Measurements from ENCODE around the gene MMP24.

MMP24 gene

DNA sequence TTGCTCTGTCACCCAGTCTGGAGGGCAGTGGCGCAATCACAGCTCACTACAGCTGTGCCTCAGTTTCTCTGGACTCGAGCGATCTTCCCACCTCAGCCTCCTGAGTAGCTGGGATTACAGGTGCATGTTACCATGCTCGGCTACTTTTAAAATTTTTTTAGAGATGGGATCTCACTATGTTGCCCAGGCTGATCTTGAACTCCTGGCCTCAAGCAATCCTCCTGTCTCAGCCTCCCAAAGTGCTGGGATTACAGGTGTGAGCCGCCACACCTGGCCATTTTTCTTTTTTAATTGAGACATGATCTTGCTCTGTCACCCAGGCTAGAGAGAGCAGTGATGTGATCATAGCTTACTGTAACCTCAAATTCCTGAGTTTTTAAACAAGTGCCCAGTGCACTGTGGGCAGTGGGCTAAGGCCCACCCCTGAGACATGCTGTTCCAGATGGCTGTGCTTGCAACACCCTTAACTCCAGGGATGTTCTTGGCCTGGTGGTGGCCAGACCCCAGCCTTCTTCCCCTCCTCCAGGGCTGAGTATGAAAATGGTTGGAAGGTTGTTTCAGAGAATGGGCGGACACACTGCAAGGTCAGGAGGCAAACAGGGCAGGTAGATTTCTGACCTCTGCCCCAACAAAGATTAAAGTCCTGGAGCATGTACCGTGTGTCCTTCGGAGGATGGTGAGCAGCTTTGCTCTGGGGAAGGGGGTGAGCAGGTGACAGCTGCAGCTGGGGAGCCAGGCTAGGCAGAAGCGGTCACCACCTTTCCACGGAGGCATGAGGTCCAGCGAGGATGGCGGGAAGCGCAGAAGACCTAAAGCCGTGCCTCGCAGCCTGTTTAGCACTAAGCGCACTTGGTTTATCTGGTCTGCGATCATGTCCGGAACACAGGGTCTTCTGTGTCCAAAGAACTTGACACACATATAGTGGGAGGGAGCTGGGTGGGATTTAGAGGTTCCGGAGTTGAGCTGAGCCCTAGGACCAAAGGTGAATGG is 67.1 kb downstream of the MMP24 start:
- no peak for DNase-seq (ENCODE audit: low read depth in 2 of 2)

DNA sequence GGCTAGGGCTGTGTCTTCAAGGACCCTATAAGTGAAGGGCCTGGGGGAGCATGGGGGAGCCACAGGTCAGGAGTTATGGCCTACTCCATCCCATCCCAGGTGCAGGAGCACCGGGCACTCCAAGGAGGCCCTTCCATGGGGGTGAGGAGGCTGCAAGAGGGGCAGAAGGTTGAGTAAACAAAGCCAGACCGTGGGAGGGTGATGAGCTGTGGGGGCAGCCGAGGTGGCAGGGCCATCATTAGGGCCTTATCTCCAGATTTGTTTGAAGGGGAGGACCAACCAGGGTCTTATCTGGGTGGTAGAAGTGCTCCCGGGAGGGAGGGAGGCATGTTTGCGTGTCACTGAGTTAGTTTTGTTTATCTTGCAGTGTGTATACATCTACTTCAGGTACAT is 67.8 kb downstream of the MMP24 start:
- DNase-seq (ENCODE audit: low read depth in 2 of 2), result no peak

DNA sequence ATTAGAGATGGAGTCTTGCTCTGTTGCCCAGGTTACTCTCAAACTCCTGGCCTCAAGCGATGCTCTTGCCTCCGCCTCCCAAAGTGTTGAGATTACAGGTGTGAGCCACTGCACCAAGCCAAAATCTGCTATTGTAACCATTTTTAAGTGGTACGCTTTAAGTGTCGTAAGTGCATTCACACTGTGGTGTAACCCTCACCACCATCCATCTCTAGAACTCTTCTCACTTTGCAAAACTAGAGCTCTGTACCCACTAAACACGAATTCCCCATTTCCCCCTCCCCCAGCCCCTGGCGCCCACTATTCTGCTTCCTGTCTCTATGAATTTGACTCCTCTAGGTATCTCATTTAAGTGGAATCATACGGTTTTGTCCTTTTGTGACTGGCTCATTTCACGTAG is 68.6 kb downstream of the MMP24 start:
- DNase-seq (ENCODE audit: low read depth in 2 of 2), result no peak

DNA sequence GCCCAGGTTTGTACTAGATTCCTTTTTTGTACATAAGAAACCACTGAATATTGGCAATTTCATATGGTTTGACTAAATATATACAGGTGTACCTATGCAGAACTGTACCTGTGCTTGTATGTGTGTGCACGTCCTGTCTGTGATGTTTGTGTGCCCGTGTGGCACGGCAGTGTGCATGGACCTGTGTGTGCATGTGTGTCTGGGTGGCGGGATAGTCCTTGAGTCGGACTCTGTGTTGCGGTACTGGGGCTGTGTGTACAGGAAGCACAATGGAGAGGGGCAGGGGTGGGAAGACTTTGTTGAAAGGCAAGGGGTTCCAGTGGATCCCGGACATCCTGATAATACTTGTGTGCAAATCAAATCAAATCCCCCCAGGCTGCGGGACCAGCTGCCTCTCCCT is 69.2 kb downstream of the MMP24 start:
- DNase-seq (ENCODE audit: low read depth in 2 of 2), result no peak

DNA sequence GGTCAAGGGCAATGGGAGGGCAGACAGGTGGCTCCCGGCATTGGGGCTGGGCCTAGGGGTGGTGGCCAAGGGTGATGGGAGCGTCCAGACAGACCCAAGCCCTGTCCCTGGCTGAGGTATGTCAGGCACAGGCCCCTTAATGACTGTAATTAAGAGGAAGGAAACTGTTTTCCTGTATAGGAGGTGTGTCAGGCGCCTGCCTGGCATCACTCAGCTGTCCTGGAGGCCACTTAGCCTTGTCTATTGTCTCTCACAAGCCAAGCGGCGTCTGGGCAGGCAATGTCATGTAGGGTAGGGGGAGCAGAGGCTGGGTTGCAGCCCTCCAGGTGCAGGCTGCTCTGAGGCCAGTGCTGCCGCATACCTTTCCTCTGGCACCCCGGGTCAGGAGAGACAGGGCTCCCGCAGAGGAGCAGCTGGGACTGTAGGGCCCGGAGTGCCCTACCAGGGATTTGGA is 69.6 kb downstream of the MMP24 start:
- no peak for DNase-seq (ENCODE audit: low read depth in 2 of 2)

DNA sequence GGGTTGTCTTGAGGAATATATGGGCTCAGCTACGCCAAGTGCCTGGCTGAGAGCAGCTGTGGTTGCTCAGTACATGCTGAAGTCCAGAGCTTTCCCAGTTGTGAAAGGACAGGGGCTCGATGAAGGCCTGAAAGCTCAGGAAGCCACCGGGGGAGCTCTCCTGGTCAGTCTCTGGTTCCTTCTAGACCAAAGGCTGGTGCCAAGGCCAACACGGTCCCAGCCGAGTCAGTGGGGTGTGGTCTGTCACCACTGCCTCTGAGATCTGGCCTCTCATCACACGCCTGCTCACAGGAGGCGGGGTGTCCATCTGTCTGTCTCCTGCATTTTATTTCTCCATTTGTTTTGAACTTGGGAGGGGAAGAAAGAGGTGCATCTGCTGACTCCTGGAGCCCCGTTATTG is 70.7 kb downstream of the MMP24 start:
- DNase-seq (ENCODE audit: low read depth in 2 of 2), result no peak

DNA sequence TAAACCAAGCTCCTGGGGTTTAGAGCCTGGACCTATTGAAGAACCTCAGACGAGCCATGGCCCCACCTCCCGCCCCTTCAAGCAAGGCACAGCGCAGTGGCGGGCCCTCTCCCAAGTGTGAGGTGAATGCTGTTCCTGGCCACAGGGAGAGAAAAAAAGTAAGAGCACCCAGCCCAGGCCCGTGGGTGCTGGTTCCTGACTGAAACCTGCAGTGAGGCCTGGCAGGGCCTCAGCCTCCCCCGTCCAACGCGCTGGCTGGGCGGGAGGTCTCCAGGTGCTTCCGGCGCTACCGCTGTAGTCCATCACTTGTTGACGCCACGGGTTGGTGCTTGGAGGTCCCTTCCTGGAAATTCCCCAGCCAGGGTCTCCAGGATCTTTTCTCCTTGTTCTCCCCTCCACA is 71.2 kb downstream of the MMP24 start:
- no peak for DNase-seq (ENCODE audit: low read depth in 2 of 2)

DNA sequence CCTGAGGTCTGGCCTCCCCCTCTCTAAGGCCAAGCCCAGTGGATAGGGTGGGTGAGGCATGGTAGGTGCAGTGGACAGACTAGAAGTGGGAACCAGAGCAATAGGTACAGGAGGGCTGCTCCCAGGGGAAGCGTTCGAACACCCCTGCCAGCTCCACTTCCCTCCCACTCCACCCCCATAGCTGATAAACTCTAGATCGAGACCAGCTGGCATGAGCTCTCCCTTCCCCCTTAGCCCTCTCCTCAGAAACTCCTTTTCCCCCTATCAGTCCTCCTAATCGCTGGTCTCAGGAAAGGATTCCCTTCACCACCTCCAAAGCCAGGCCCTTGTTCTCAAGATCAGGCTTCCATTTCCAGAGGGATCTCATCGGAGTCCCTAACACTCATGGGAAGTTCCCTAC is 71.8 kb downstream of the MMP24 start:
- DNase-seq (ENCODE audit: low read depth in 2 of 2), result no peak

DNA sequence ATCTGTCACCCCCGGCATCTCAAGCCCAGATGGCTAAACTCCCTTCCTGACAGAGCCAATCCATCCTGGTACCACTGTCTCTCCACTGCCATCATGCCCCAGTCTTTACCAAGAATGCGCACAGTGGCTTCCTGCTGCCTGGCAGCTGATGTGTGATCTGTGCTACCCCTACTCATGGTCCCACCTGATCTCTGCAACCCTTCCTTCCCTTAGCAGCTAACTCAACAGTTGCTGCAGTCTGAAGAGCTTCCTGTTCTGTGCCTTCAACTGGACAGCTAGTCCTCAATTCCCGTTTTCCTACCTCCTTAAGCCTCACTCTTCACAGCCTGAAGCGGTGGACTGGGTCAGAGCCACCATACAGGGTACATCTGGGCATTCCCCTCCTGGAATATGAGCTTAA is 73.3 kb downstream of the MMP24 start:
- DNase-seq (ENCODE audit: low read depth in 2 of 2), result no peak

DNA sequence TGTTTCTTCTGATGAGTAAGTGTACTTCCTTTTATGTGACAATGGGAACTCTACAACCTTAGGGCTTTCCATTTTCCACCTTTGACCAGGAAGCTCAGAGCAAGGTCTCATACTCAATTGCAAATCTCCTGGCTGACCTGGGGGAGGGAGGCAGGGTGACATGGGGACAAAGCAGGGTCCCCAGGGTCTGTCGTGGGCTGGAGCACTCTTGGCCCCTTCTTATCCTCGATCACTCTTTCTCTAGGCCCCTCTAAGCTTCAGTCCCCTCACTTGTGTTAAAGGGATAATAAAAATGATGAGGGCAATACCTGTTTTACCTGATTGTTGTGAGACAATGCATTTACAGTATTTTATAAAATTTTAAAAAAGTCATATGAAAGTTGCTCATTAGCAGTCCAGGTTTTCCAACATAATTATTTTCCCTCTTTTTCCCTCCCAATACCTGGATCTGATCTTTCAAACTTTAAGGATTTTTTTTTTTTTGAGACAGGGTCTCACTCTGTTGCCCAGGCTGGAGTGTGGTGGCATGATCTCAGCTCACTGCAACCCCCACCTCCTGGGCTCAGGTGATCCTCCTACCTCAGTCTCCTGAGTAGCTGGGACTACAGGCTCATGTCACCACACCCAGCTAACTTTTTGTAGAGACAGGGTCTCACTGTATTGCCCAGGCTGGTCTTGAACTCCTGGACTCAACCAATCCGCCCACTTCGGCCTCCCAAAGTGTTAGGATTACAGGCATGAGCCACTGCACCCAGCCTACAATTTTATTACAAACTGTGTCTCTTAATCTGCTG is 74.2 kb downstream of the MMP24 start:
- DNase-seq (ENCODE audit: low read depth in 2 of 2), result no peak

DNA sequence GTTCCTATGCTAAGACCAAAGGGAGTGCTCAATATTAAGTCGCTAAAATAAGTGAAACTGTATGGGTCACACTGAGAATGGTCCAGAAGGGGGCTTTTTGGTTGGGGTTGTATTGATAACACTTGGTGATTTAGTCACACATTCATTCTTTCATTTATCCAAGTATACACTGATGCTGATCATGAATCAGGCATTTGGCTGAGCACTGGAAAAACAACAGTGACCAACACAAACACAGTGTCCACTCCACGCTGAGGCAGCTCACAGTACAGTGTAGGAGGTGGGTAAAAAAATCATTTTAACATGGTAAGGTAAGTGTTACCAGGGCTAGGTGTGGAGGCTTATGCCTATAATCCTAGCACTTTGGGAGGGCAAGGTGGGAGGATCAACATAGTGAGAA is 74.9 kb downstream of the MMP24 start:
- DNase-seq (ENCODE audit: low read depth in 2 of 2), result no peak

DNA sequence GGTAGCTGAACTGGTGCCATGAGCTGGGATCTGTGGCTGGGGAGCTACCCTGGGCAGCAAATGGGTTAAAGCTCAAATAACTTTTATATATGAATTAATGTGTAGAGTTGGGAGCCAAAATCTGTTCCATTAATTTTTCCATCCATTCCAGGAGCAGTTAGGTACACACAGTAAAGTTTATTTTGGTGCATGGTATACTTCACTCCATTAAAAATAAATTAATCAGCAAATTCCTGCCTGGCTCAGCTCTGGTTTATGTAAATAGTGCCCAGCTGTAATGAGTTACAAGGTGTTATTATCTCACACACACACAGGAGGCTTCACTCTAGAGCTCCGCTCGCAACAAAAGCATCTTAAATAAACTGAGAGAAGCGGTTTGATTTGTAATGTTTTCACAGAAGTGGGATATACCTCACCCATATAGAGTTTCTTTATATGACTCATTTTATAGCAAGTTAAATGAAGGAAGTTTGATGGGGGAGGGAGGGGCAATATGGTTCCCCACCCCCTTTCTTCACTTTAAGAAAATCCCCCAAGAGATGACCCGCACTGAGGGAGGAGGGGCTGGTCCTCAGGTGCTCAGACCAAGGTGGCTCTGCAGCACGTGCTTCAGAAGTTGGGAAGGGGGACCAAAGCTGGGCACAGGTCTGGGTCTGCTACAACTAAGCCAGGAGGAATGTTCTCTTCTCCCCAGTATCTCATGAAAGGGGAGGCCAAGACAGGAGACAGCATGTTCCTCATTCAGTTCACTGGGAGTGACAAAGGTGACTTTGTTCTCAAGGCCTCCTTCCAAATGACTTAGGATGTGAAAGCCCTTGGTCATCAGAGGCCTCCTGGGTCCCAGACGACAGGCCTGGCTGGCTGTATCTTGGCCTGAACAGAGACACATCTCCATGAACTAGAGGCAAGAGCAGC is 76.2 kb downstream of the MMP24 start:
- no peak for DNase-seq (ENCODE audit: low read depth in 2 of 2)

DNA sequence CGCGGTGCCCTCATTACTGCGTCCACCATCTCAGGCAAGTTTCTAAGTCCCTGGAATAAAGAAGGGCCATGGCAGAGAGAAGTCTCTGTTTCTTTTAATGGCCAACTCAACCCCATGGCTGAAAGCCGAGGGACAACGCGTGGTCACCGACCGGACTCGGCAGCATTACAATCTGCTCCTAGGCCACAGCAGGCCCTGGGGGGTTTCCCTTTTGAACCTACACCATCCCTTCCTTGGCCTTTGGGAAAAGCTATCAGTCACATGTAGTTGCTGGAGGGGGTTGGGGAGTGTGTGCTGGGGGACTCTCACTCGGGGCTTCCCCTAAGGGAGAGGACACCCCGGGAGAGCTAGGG is 76.9 kb downstream of the MMP24 start:
- no peak for DNase-seq (ENCODE audit: low read depth in 2 of 2)

DNA sequence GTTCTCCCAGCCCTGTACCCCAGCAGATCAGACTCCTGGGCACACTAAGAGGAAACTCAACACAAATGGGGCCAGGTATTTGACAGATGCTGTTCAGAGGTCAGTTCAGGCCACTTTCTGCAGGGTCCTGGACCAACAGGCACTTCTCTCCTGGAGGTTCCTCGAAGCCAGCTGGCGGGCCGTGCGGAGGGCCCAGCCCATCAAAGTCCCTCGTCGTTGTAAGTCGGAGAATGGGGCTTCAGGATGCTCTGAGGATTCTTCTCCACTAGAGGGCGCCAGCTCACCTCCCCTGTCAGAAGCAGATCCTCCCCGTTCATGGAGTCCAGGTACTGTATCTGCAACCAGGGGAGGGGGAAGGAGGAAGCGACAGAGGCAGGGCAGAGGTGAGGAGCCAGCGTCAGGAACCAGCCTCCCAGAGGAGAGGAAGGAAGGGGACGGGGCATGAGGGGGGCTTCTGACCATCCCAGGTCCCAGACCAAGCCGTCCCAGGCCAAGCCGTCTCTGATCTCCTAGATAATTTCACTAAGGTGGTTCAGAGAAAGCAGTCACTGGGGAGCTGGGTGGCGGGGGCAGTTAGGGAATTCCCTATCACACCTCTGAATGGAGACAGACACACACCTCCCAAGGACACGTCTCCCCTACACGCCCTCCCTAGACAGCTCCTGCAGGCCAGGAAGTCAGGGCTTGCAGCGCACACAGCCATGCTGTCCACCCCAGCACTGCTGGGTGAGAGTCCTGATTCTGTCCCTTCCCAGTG is 77.4 kb downstream of the MMP24 start:
- DNase-seq (ENCODE audit: low read depth in 2 of 2), result peak; percentile 54 to 73

DNA sequence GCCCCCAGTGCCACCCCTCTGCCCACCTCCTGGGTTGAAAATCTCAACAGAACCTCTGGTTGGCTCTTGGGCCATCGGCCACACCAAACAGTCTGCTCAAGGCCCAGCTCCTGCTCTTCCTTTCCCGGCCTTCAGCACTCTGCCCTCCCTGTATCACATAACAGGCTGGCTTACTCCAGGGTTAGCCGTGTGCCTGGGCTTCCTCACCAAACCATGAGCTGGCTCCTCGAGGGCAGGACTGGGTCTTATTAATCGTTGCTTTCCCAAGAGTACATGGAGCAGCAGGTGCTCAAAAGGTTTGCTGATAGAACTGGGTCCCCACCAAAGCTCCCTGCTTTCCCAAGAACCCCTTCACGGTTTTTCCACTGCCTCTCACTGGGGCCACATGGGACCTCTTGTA is 78.5 kb downstream of the MMP24 start:
- DNase-seq (ENCODE audit: low read depth in 2 of 2), result no peak

DNA sequence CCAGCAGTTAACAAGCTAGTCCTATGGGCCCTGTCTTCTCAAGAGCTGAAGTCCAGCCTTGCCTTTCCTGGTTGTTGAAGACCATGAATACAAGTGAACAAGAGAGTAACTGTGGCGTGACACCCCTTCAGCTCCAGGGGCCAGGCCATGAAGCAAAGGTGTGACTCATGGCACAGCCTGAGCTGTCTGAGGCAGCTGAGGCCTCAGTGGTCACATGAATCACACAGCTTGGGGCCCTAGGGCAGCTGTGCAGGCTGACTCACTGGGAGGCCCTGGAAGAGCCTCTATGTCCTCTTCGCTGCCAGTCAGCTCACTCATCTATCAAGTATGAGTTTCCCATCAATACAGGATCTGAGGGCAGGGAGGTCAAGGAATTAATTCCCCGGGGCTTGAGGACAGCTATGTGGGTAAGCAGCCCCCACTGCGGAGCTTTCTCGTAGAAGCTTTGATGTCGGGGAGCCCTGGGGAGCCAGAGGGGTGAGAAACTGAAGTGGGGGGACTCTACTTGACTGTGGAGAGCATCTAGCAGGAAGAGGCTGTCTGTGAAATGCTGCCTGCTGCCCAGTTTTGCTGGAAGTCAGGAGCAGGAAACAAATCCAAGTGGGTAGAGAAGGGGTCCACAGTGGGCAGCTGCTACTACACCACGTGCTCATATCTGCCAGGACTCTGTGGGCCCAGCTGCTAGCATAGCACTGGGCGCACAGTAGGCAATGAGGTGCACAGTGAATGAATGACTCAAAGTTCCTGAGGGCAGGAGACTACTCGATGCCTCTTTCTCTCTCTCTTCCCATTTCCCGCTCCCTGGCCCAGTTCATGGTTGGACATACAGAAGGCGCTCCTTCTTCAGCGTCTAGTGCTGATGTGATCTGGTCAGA is 79.4 kb downstream of the MMP24 start:
- DNase-seq (ENCODE audit: low read depth in 2 of 2), result peak in 1 of 2 donors; percentile 29

DNA sequence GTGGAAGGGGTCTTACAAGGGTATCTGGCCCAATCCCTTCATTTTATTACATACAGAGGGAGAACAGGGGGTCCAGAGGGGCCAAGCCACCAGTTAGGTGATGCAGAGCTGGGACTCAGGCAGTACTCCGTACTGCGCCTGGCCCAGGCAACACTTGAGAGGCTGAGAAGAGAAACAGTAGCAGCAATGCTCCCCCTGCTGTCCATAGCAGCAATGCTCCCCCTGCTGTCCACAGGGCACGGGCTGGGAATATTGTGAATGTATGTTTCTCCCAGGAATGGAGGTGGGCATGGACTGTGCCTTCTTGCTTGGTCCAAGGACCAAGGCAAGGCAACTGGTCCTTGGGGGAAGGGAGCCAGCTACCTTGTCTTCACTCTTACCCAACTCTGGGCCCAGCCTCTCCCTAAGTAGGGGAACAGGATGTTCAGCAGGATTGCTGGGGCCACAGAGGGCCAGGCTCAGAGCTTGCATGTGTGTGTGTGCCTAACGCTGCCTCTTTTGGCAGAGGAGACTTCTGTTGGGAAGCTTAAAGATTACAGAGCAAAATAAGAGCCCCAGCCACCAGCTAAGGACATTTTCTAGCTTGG is 80.5 kb downstream of the MMP24 start:
- no peak for DNase-seq (ENCODE audit: low read depth in 2 of 2)

DNA sequence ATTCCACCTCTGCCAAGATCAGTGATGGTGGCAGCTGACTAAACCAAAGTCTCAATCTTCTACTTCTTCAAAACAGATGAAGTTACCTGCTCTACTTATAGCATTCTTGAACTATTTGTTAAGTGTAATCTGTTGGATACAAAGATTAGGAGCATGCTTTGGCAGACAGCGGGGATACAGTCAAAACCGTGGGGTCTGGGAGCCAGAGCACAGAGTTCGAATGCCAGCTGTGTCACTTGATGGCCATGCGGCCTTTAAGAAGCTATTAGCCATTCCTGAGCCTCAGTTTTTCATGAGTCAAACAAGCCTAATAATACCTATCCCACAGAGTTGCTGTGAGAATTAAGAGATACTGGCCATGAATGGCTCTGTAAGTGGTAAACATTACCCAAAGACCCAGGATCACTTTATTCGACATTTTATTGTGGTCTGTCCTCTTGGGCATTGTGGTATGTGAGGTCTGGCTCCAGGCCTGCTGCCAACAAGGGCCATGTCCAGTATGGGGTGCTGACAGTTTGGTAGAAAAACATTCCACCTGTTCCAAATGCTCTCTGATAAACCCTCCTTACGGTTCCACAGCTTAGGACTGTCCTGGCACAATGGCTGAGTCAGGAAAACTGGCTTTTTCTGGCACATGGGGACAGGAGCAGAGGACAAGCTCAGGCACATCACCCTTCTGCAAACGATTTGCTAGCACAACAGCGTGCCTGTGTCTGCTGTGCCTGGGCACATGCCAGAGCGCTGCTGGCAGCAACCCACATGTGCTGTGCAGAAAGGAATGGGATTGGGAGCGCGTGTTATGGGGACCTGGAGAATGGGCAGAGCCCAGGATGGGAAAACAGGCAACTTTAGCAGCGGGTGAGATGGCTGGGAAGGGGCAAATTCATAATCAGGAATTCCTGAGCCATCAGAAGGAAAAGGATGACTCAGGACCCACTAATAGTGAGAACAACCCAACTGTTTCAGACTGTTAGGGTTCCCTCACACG is 81.5 kb downstream of the MMP24 start:
- no peak for DNase-seq (ENCODE audit: low read depth in 2 of 2)

DNA sequence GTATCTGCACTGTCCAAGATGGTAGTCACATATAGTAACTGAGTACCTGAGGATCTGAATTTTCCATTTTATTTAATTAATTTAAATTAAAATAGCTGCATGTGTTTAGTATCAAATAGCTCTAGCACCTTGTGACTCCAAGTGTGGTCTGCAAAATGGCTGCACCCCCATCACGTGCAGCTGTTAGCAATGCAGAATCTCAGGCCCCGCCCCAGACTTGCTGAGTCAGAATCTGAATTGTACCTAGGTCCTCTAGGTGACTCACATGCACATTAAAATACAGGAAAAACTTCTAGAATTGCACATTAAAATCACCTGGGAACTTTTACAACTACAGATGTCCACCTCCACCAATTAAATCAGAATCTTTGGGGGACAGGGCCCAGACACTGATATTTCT is 84.9 kb downstream of the MMP24 start:
- DNase-seq (ENCODE audit: low read depth in 2 of 2), result no peak

Measured in stimulated activated CD8-positive, alpha-beta memory T cell treated with anti-CD3 and anti-CD28 coated beads, Interleukin-15, amount 100 ng/mL, for 4 hours (primary cell).